PC-3 (cell line): ENCODE data around the gene MEIOSIN.

Experiments used
- CTCF ChIP-seq: fragments of 300-600 bp; sonication (generic); conservative IDR thresholded peaks from 2 replicates; pipeline ENCODE4 v1.5.1; 2017; ENCODE audit warnings: antibody characterized with exemption, low read depth, mild to moderate bottlenecking, low read length
- EZH2 ChIP-seq: fragments of 300-600 bp; sonication (generic); IDR thresholded peaks from one replicate; pipeline ENCODE4 v1.6.1; 2017; ENCODE audit warnings: antibody characterized with exemption, mild to moderate bottlenecking, low read length; ENCODE audit not compliant: unreplicated experiment
- EZH2phosphoT487 ChIP-seq: fragments of 300-600 bp; sonication (generic); IDR thresholded peaks from 2 replicates; pipeline ENCODE4 v1.6.1; 2018; ENCODE audit warnings: mild to moderate bottlenecking, antibody characterized with exemption, low read length, borderline replicate concordance

GRCh38 chr19:45804140-45804958, 71.1 kb downstream of the MEIOSIN start:
- TF ChIP-seq EZH2 (no peak), CTCF (no peak), EZH2phosphoT487 (no peak)
